ENCODE results near the gene ARMH1.

Gene ARMH1

GRCh38 chr1:44718091-44718490 is 43.6 kb downstream of the ARMH1 start:
- no peak for TF ChIP-seq CTCF (IDR thresholded peaks at IDR 0.05)

GRCh38 chr1:44719318-44719717 is 44.8 kb downstream of the ARMH1 start:
- no peak for TF ChIP-seq CTCF (IDR thresholded peaks at IDR 0.05)

- no peak for TF ChIP-seq CTCF (IDR thresholded peaks at IDR 0.05)
Measured at GRCh38 chr1:44720281-44720680, 45.8 kb downstream of the ARMH1 start.

- TF ChIP-seq CTCF (IDR thresholded peaks at IDR 0.05), result no peak
Measured at GRCh38 chr1:44721485-44722361, 47.2 kb downstream of the ARMH1 start.

GRCh38 chr1:44723064-44723463 is 48.5 kb downstream of the ARMH1 start:
- TF ChIP-seq CTCF (IDR thresholded peaks at IDR 0.05), result no peak

GRCh38 chr1:44723496-44724295 is 49.2 kb downstream of the ARMH1 start:
- no peak for TF ChIP-seq CTCF (IDR thresholded peaks at IDR 0.05)

GRCh38 chr1:44724296-44724954 is 49.9 kb downstream of the ARMH1 start:
- TF ChIP-seq CTCF (IDR thresholded peaks at IDR 0.05), result no peak
